Transverse colon (tissue), 3 donors: ENCODE data around the gene OCA2.

Experiments used
- CTCF ChIP-seq, 5 experiments: fragments of 200-600 bp in 3 of 5; fragments of 450-650 bp in 2 of 5; sonication (generic) in 3 of 5; IDR thresholded peaks; 1 replicate in 2 of 5; 2 replicates in 3 of 5; pipeline ENCODE4 v1.5.1; 2016 to 2017; ENCODE audit warnings: antibody characterized with exemption in 5 of 5, inconsistent platforms in 3 of 5, mild to moderate bottlenecking in 2 of 5, moderate library complexity in 1 of 5
- POLR2A ChIP-seq: fragments of 450-650 bp; IDR thresholded peaks from one replicate; pipeline ENCODE4 v1.6.1; 2016; ENCODE audit warnings: antibody characterized with exemption, mild to moderate bottlenecking, moderate library complexity

- TF ChIP-seq CTCF (IDR thresholded peaks at IDR 0.05) (no peak), POLR2A (no peak)
Measured at GRCh38 chr15:27873828-27874227, 225.3 kb downstream of the OCA2 start.
